Endothelial cell of umbilical vein (primary cell): Measurements from ENCODE around the gene ADAMTSL5. TPM values are rescaled to one million over a fixed set of nuclear protein-coding genes. Genes with fewer than 3 reads are reported as not detected.

Experiments used
- BruUV-seq: library from RNA; stranded (reverse); fragments of 400-500 nt; replicated peaks from 2 replicates; lab custom pipeline; 2021; lab: Mats Ljungman, UMichigan
- CTCF ChIA-PET: fragments of 300-600, 350-600 bp; sonication (Branson Sonifier 250); formaldehyde crosslinking; loops from one replicate; lab custom pipeline; 2021; ENCODE audit warnings: antibody characterized with exemption, inconsistent platforms; lab: Charles Lee
- POLR2A ChIA-PET: fragments of 300-600, 350-600 bp; sonication (Branson Sonifier 250); formaldehyde crosslinking; loops from one replicate; lab custom pipeline; 2021; ENCODE audit warnings: antibody characterized with exemption, inconsistent platforms; lab: Charles Lee
- DNase-seq: peaks from one replicate; pipeline ENCODE4 v3.0.0-alpha.2; 2011; ENCODE audit warnings: low read depth, low spot score
- FAIRE-seq: peaks from 2 replicates; lab custom pipeline; 2011; peaks lifted over from hg19 to GRCh38; lab: Jason Lieb, UNC
- H2AFZ ChIP-seq: 2 replicates; pipeline ENCODE4 v1.6.0; 2012; ENCODE audit warnings: low read depth, low read length, control low read depth, inconsistent platforms
- H3K27ac ChIP-seq: 2 replicates; pipeline ENCODE4 v1.5.1; 2011; ENCODE audit warnings: low read depth, mild to moderate bottlenecking, control low read depth, low read length, moderate library complexity; ENCODE audit not compliant: insufficient read depth
- H3K27me3 ChIP-seq, 2 experiments: 2 replicates each; pipeline versions ENCODE4 v1.6.0 to v1.6.1; 2011; ENCODE audit warnings: low read length in 2 of 2, mixed read lengths in 1 of 2; ENCODE audit not compliant: control insufficient read depth in 2 of 2, insufficient read depth in 2 of 2
- H3K36me3 ChIP-seq, 2 experiments: 2 replicates in 1 of 2; 3 replicates in 1 of 2; pipeline ENCODE4 v1.5.1; 2011; ENCODE audit warnings: low read length in 2 of 2, mild to moderate bottlenecking in 1 of 2, moderate library complexity in 1 of 2; ENCODE audit not compliant: control insufficient read depth in 2 of 2, insufficient read depth in 2 of 2; ENCODE audit errors: extremely low read depth in 1 of 2
- H3K4me1 ChIP-seq: 3 replicates; pipeline ENCODE4 v1.5.1; 2011; ENCODE audit warnings: mild to moderate bottlenecking, low read length; ENCODE audit not compliant: control insufficient read depth, insufficient read depth; ENCODE audit errors: extremely low read depth
- H3K4me2 ChIP-seq: 2 replicates; pipeline ENCODE4 v1.6.1; 2011; ENCODE audit warnings: low read length, control low read depth, mixed read lengths; ENCODE audit not compliant: insufficient read depth
- H3K4me3 ChIP-seq, 3 experiments: fragments of 200-600 bp in 1 of 3; sonication (generic), shearing (Covaris generic) in 1 of 3; replicated peaks in 1 of 3; 2 replicates each; pipeline ENCODE4 v1.5.1; 2011 to 2016; ENCODE audit warnings: control low read depth in 3 of 3, low read length in 3 of 3, mild to moderate bottlenecking in 2 of 3, inconsistent platforms in 1 of 3, low read depth in 1 of 3, moderate library complexity in 1 of 3; ENCODE audit not compliant: insufficient read depth in 1 of 3
- H3K79me2 ChIP-seq: 2 replicates; pipeline ENCODE4 v1.6.0; 2012; ENCODE audit warnings: low read length, inconsistent platforms; ENCODE audit not compliant: control insufficient read depth, insufficient read depth
- H3K9ac ChIP-seq: replicated peaks from 2 replicates; pipeline ENCODE3; 2011; ENCODE audit warnings: low read length, control low read depth; ENCODE audit not compliant: insufficient read depth; ENCODE audit errors: extremely low read depth
- H3K9me1 ChIP-seq: replicated peaks from 3 replicates; pipeline ENCODE4 v1.6.0; 2011; ENCODE audit warnings: mild to moderate bottlenecking, low read length; ENCODE audit not compliant: control insufficient read depth, insufficient read depth; ENCODE audit errors: extremely low read depth
- H3K9me3 ChIP-seq: replicated peaks from 2 replicates; pipeline ENCODE4 v1.5.1; 2012; ENCODE audit warnings: low read length, inconsistent platforms; ENCODE audit not compliant: control insufficient read depth, insufficient read depth
- H4K20me1 ChIP-seq: replicated peaks from 2 replicates; pipeline ENCODE3; 2011; ENCODE audit warnings: mild to moderate bottlenecking, low read length; ENCODE audit not compliant: control insufficient read depth, insufficient read depth; ENCODE audit errors: extremely low read depth
- CTCF ChIP-seq, 2 donors: IDR thresholded peaks; 1 replicate in 1 of 2; 2 replicates in 1 of 2; pipeline ENCODE4 v1.5.1; 2011; ENCODE audit warnings: low read length in 2 of 2, mild to moderate bottlenecking in 2 of 2, moderate library complexity in 2 of 2, control low read depth in 1 of 2, inconsistent platforms in 1 of 2, low read depth in 1 of 2; ENCODE audit not compliant: insufficient read depth in 1 of 2; ENCODE audit errors: extremely low read depth in 1 of 2
- EZH2 ChIP-seq: IDR thresholded peaks from 2 replicates; pipeline ENCODE4 v1.6.1; 2012; ENCODE audit warnings: borderline replicate concordance, low read depth, mild to moderate bottlenecking, moderate library complexity, low read length, inconsistent platforms; ENCODE audit not compliant: severe bottlenecking
- FOS ChIP-seq: IDR thresholded peaks from 2 replicates; pipeline ENCODE4 v1.6.1; 2011; ENCODE audit warnings: mild to moderate bottlenecking, low read length, moderate library complexity, borderline replicate concordance; ENCODE audit not compliant: insufficient read depth
- GATA2 ChIP-seq: IDR thresholded peaks from 2 replicates; pipeline ENCODE4 v1.7.0; 2011; ENCODE audit warnings: low read depth, mild to moderate bottlenecking, moderate library complexity, mixed read lengths, low read length; ENCODE audit not compliant: insufficient read length, insufficient read depth
- JUN ChIP-seq: IDR thresholded peaks from 2 replicates; pipeline ENCODE4 v1.6.1; 2011; ENCODE audit warnings: borderline replicate concordance, low read depth; ENCODE audit not compliant: insufficient read length, insufficient read depth
- MAX ChIP-seq: IDR thresholded peaks from 2 replicates; pipeline ENCODE4 v1.6.1; 2011; ENCODE audit not compliant: insufficient read depth, insufficient read length
- MYC ChIP-seq: IDR thresholded peaks from one replicate; pipeline ENCODE4 v1.6.1; 2011; ENCODE audit warnings: mild to moderate bottlenecking, low read depth, low read length
- POLR2A ChIP-seq: IDR thresholded peaks from 2 replicates; pipeline ENCODE4 v1.6.1; 2012; ENCODE audit warnings: low read depth, mild to moderate bottlenecking, control low read depth, low read length
- POLR2AphosphoS5 ChIP-seq: IDR thresholded peaks from 2 replicates; pipeline ENCODE4 v1.6.1; 2012; ENCODE audit warnings: low read depth, mild to moderate bottlenecking, control low read depth, low read length, moderate library complexity; ENCODE audit not compliant: insufficient read depth
- dilution Hi-C: fragments of 300-500 bp; cut with MboI; formaldehyde crosslinking; loops from one replicate; pipeline ENCODE4 v1.15.0; 2019; ENCODE audit warnings: low sequenced_read_pairs; ENCODE audit not compliant: extremely low pct_ligation_motif_present
- intact Hi-C: fragments of 100-400 bp; cut with micrococcal nuclease; formaldehyde crosslinking; loops from one replicate; pipeline ENCODE4 v1.10.0; 2022
- polyA plus RNA-seq, 4 experiments: library from polyadenylated mRNA; depleted of rRNA in 3 of 4; stranded (reverse) in 3 of 4; unstranded in 1 of 4; fragments of >200 nt; gene quantifications; 2 replicates each; pipeline versions ENCODE4 v1.2.1 to v1.2.3, GENCODE V29; 2011 to 2012; ENCODE audit warnings: missing spikeins in 1 of 4
- total RNA-seq: library from RNA; stranded (reverse); gene quantifications from 2 replicates; pipeline ENCODE4 v1.2.3, GENCODE V29; 2021

Gene ADAMTSL5
- total and polyA plus RNA-seq, 2 donors (not counting 3 experiments of a cell fraction or from before 2014, with no cell fraction given), result 0.07 TPM; not detected in 1

- no peaks in the 10 kb centered on the region for H3K27me3 ChIP-seq
- peaks cover 5% of the 10 kb centered on the region for H3K79me2 ChIP-seq
- intact Hi-C loops (no loop called here), dilution Hi-C loops (no loop called here)
- ChIA-PET POLR2A (no interaction called here), CTCF (no interaction called here)
- H3K4me1 ChIP-seq, result peaks cover 3% of the 10 kb centered on the region
- FAIRE-seq (no peak), DNase-seq (no peak)
- H2AFZ ChIP-seq, result no peak overlapping the region
- no peak overlapping the region for H3K4me3 ChIP-seq
- H3K36me3 ChIP-seq, result no peaks in the 10 kb centered on the region
- no TSS peak for BruUV-seq
- H3K9ac ChIP-seq, result no peak overlapping the region
- H3K9me3 ChIP-seq, result no peaks in the 10 kb centered on the region
- H3K27ac ChIP-seq, result no peak overlapping the region
- H3K4me2 ChIP-seq, result no peak overlapping the region
- TF ChIP-seq CTCF (IDR thresholded peaks at IDR 0.05; ENCODE audit: extremely low read depth in 1 of 2, insufficient read depth in 1 of 2, low read depth in 1 of 2, low read length in 2 of 2) (no peak), GATA2 (no peak), JUN (no peak), EZH2 (no peak), MYC (no peak), POLR2A (no peak), FOS (no peak), MAX (no peak), POLR2AphosphoS5 (no peak)
- H3K9me1 ChIP-seq, result no peaks in the 10 kb centered on the region
- no peaks in the 10 kb centered on the region for H4K20me1 ChIP-seq
These were observed 30.3 kb downstream of the ADAMTSL5 start for GRCh38 chr19:1482361-1483130.
